Natural killer cell (primary cell): ENCODE measurements around the gene FILIP1L. TPM values are rescaled to one million over a fixed set of nuclear protein-coding genes. Genes with fewer than 3 reads are reported as not detected.

ENCODE experiments used
- ATAC-seq, 3 donors: fragments of 150-1000 bp in 2 of 3; fragments of 200-7000 bp in 1 of 3; cut with Tn5 transposase; 1 replicate in 1 of 3; 2 replicates in 2 of 3; pipeline ENCODE4 v1.10.0; 2021; ENCODE audit warnings: mild to moderate bottlenecking in 2 of 3, moderate library complexity in 2 of 3
- DNase-seq, 2 donors: peaks; one replicate each; pipeline versions ENCODE4 v3.0.0 to v3.0.0-alpha.2; 2013 to 2021; ENCODE audit warnings: mixed read lengths in 1 of 2
- H3K27ac ChIP-seq: one replicate; pipeline ENCODE4 v1.5.1; 2013; ENCODE audit warnings: mild to moderate bottlenecking, low read length
- H3K27me3 ChIP-seq: one replicate; pipeline ENCODE4 v1.6.1; 2013; ENCODE audit warnings: low read length; ENCODE audit not compliant: control insufficient read depth, insufficient read depth
- H3K36me3 ChIP-seq: one replicate; pipeline ENCODE4 v1.6.1; 2013; ENCODE audit warnings: low read length; ENCODE audit not compliant: control insufficient read depth, insufficient read depth
- H3K4me1 ChIP-seq: one replicate; pipeline ENCODE4 v1.6.1; 2013; ENCODE audit warnings: low read length; ENCODE audit not compliant: control insufficient read depth, insufficient read depth
- H3K4me3 ChIP-seq: one replicate; pipeline ENCODE4 v1.5.1; 2013; ENCODE audit warnings: low read length
- H3K9me3 ChIP-seq: one replicate; pipeline ENCODE4 v1.6.1; 2013; ENCODE audit warnings: low read length; ENCODE audit not compliant: control insufficient read depth, insufficient read depth
- H3K27ac Mint-ChIP-seq, 2 donors: one replicate each; pipeline ENCODE4 v1.8.0; 2022; ENCODE audit warnings: mild to moderate bottlenecking in 2 of 2, mixed read lengths in 2 of 2, moderate library complexity in 1 of 2
- H3K27me3 Mint-ChIP-seq, 2 donors: one replicate each; pipeline ENCODE4 v1.8.0; 2022; ENCODE audit warnings: low read depth in 2 of 2, mixed read lengths in 2 of 2
- H3K36me3 Mint-ChIP-seq: one replicate; pipeline ENCODE4 v1.8.0; 2022; ENCODE audit warnings: mixed read lengths
- H3K4me1 Mint-ChIP-seq, 2 donors: one replicate each; pipeline ENCODE4 v1.8.0; 2022; ENCODE audit warnings: mixed read lengths in 2 of 2
- H3K4me3 Mint-ChIP-seq: one replicate; pipeline ENCODE4 v1.8.0; 2022; ENCODE audit warnings: mild to moderate bottlenecking, moderate library complexity, mixed read lengths
- H3K9me3 Mint-ChIP-seq, 2 donors: one replicate each; pipeline ENCODE4 v1.8.0; 2022; ENCODE audit warnings: mixed read lengths in 2 of 2
- CTCF ChIP-seq: fragments of 200-600 bp; IDR thresholded peaks from one replicate; pipeline ENCODE4 v1.8.0; 2022; ENCODE audit warnings: antibody characterized with exemption
- WGBS: methylation state at CpG from one replicate; pipeline ENCODE4 v1.1.7; 2013; ENCODE audit warnings: missing lambda C conversion rate; ENCODE audit not compliant: insufficient coverage; 5-methylcytosine and 5-hydroxymethylcytosine counted together
- intact Hi-C: fragments of 100-400 bp; cut with micrococcal nuclease; formaldehyde crosslinking; loops from one replicate; pipeline ENCODE4 v1.14.2; 2022
- total RNA-seq, 4 donors: library from RNA; stranded (reverse); fragments of 120-200 nt in 1 of 4; gene quantifications; one replicate each; pipeline versions ENCODE4 v1.2.3 to v1.2.4, GENCODE V29; 2013 to 2022

FILIP1L gene
- total RNA-seq, 3 donors from 2014 or later (not counting 1 experiment from before 2014, with no cell fraction given) = 0.12 TPM; not detected in 2

- Mint-ChIP-seq H3K36me3 (no peaks in the 10 kb centered on the region), H3K27ac (no peak overlapping the region), H3K4me1 (peaks cover 12 to 14% of the 10 kb centered on the region in 2 donors), H3K27me3 (peaks cover 0 to 2% of the 10 kb centered on the region in 2 donors), H3K4me3 (no peak overlapping the region), H3K9me3 (no peaks in the 10 kb centered on the region)
- H3K9me3 ChIP-seq = no peaks in the 10 kb centered on the region
- no peak for TF ChIP-seq CTCF
- H3K36me3 ChIP-seq = no peaks in the 10 kb centered on the region
- no CpG with 5 or more reads among the region's 2 CpGs for WGBS
- no peaks in the 10 kb centered on the region for H3K4me1 ChIP-seq
- no peaks in the 10 kb centered on the region for H3K27me3 ChIP-seq
- ATAC-seq = no peak
- no peak overlapping the region for H3K4me3 ChIP-seq
- DNase-seq = no peak
- intact Hi-C loops = no loop called here
- H3K27ac ChIP-seq = no peak overlapping the region
Measured at GRCh38 chr3:100088735-100089368, 25.4 kb downstream of the FILIP1L start.

GRCh38 chr3:100087198-100087597, 27.1 kb downstream of the FILIP1L start:
- Histone ChIP-seq H3K4me1 (no peaks in the 10 kb centered on the region), H3K9me3 (no peaks in the 10 kb centered on the region), H3K27ac (no peak overlapping the region), H3K4me3 (no peak overlapping the region), H3K36me3 (no peaks in the 10 kb centered on the region), H3K27me3 (no peaks in the 10 kb centered on the region)
- H3K27me3 Mint-ChIP-seq = peaks cover 0 to 2% of the 10 kb centered on the region in 2 donors
- H3K4me3 Mint-ChIP-seq = no peak overlapping the region
- no peaks in the 10 kb centered on the region for H3K9me3 Mint-ChIP-seq
- TF ChIP-seq CTCF = no peak
- intact Hi-C loops = no loop called here
- peaks cover 12 to 14% of the 10 kb centered on the region in 2 donors for H3K4me1 Mint-ChIP-seq
- no peak overlapping the region for H3K27ac Mint-ChIP-seq
- ATAC-seq (peak; percentile 20 to 39 (median 34)), DNase-seq (no peak)
- no peaks in the 10 kb centered on the region for H3K36me3 Mint-ChIP-seq

GRCh38 chr3:100086401-100086800, 27.9 kb downstream of the FILIP1L start:
- intact Hi-C loops = no loop called here
- TF ChIP-seq CTCF = no peak
- Histone ChIP-seq H3K4me1 (no peaks in the 10 kb centered on the region), H3K27me3 (no peaks in the 10 kb centered on the region), H3K27ac (no peak overlapping the region), H3K36me3 (no peaks in the 10 kb centered on the region), H3K4me3 (no peak overlapping the region), H3K9me3 (no peaks in the 10 kb centered on the region)
- DNase-seq (no peak), ATAC-seq (no peak)
- H3K27me3 Mint-ChIP-seq = peaks cover 0 to 2% of the 10 kb centered on the region in 2 donors
- WGBS = no CpG with 5 or more reads among the region's 1 CpG
- no peak overlapping the region for H3K4me3 Mint-ChIP-seq
- H3K9me3 Mint-ChIP-seq = no peaks in the 10 kb centered on the region
- no peaks in the 10 kb centered on the region for H3K36me3 Mint-ChIP-seq
- H3K4me1 Mint-ChIP-seq = peaks cover 12 to 14% of the 10 kb centered on the region in 2 donors
- no peak overlapping the region for H3K27ac Mint-ChIP-seq
